GM12878 (cell line): Measurements from ENCODE around the gene MAP3K6. TPM values are rescaled to one million over a fixed set of nuclear protein-coding genes. Genes with fewer than 3 reads are reported as not detected.

ENCODE experiments used
- ATAC-seq: fragments of 200-7000 bp; cut with Tn5 transposase; 3 replicates; pipeline ENCODE4 v1.9.1; 2020; ENCODE audit warnings: mild to moderate bottlenecking, moderate library complexity
- BruUV-seq: library from RNA; stranded (reverse); fragments of 400-500 nt; replicated peaks from 2 replicates; lab custom pipeline; 2021; lab: Mats Ljungman, UMichigan
- CTCF ChIA-PET: fragments of 300-600 bp; sonication (Branson Sonifier 250); formaldehyde crosslinking; extraction: SDS; loops from one replicate; lab custom pipeline; 2021; ENCODE audit warnings: inconsistent platforms; lab: Yijun Ruan, JAX
- POLR2A ChIA-PET: fragments of 350-600 bp; formaldehyde crosslinking; extraction: SDS; loops from one replicate; lab custom pipeline; 2021; ENCODE audit warnings: inconsistent platforms; lab: Charles Lee
- RAD21 ChIA-PET: fragments of 300-600 bp; sonication (Branson Sonifier 250); formaldehyde crosslinking; loops from one replicate; lab custom pipeline; 2023; ENCODE audit warnings: antibody characterized with exemption; ENCODE audit not compliant: unreplicated experiment; lab: Charles Lee
- SMC1A ChIA-PET: fragments of 300-600 bp; sonication (Branson Sonifier 250); formaldehyde crosslinking; loops from one replicate; lab custom pipeline; 2023; ENCODE audit not compliant: unreplicated experiment, uncharacterized antibody; lab: Charles Lee
- DNase-seq: peaks from one replicate; pipeline ENCODE4 v3.0.0-alpha.2; 2011; ENCODE audit warnings: low read depth, low spot score
- FAIRE-seq: peaks from 3 replicates; lab custom pipeline; 2011; peaks lifted over from hg19 to GRCh38; lab: Jason Lieb, UNC
- H2AFZ ChIP-seq: 2 replicates; pipeline ENCODE4 v1.6.0; 2011; ENCODE audit warnings: low read depth, low read length, control low read depth; ENCODE audit not compliant: control insufficient read depth
- H3K27ac ChIP-seq: 2 replicates; pipeline ENCODE4 v1.5.1; 2011; ENCODE audit warnings: control low read depth; ENCODE audit not compliant: control insufficient read depth, insufficient read depth
- H3K27me3 ChIP-seq, 2 experiments: replicated peaks in 1 of 2; 2 replicates each; pipeline versions ENCODE4 v1.6.0 to v1.6.1; 2011; ENCODE audit warnings: low read length in 1 of 2; ENCODE audit not compliant: control insufficient read depth in 2 of 2, insufficient read depth in 2 of 2
- H3K36me3 ChIP-seq, 2 experiments: 2 replicates each; pipeline ENCODE4 v1.5.1; 2011; ENCODE audit warnings: low read length in 1 of 2; ENCODE audit not compliant: control insufficient read depth in 2 of 2, insufficient read depth in 2 of 2
- H3K4me1 ChIP-seq: 2 replicates; pipeline ENCODE4 v1.6.1; 2011; ENCODE audit warnings: mild to moderate bottlenecking, low read length, moderate library complexity, mixed read lengths; ENCODE audit not compliant: control insufficient read depth, insufficient read depth
- H3K4me2 ChIP-seq: 2 replicates; pipeline ENCODE4 v1.6.0; 2011; ENCODE audit warnings: control low read depth; ENCODE audit not compliant: control insufficient read depth, insufficient read depth
- H3K4me3 ChIP-seq: fragments of 200-600 bp; sonication (generic); 2 replicates; pipeline ENCODE4 v1.5.1; 2016
- H3K79me2 ChIP-seq: 2 replicates; pipeline ENCODE4 v1.6.0; 2011; ENCODE audit warnings: low read length; ENCODE audit not compliant: control insufficient read depth, insufficient read depth
- H3K9ac ChIP-seq: 2 replicates; pipeline ENCODE4 v1.8.0; 2011; ENCODE audit warnings: low read length, control low read depth, mixed read lengths; ENCODE audit not compliant: control insufficient read depth, insufficient read depth
- H3K9me3 ChIP-seq: replicated peaks from 3 replicates; pipeline ENCODE4 v1.5.1; 2011; ENCODE audit warnings: mild to moderate bottlenecking, low read length; ENCODE audit not compliant: control insufficient read depth, insufficient read depth
- H4K20me1 ChIP-seq: 2 replicates; pipeline ENCODE4 v1.6.0; 2011; ENCODE audit not compliant: control insufficient read depth, insufficient read depth
- BACH1 ChIP-seq: fragments of 450-650 bp; IDR thresholded peaks from 2 replicates; pipeline ENCODE4 v1.6.1; 2017; ENCODE audit warnings: mild to moderate bottlenecking, borderline replicate concordance
- CBFB ChIP-seq: IDR thresholded peaks from 2 replicates; pipeline ENCODE4 v1.6.1; 2016; ENCODE audit warnings: antibody characterized with exemption, low read depth
- GATAD2B ChIP-seq: fragments of 450-650 bp; conservative IDR thresholded peaks from 2 replicates; pipeline ENCODE4 v1.6.1; 2017; ENCODE audit warnings: low read depth, mild to moderate bottlenecking, moderate library complexity
- MEF2B ChIP-seq: fragments of 450-650 bp; IDR thresholded peaks from 2 replicates; pipeline ENCODE4 v1.6.1; 2018; ENCODE audit warnings: mild to moderate bottlenecking, moderate library complexity; ENCODE audit not compliant: partially characterized antibody, poor library complexity, severe bottlenecking
- MTA2 ChIP-seq: fragments of 450-650 bp; IDR thresholded peaks from 2 replicates; pipeline ENCODE4 v1.6.1; 2016; ENCODE audit warnings: low read depth, mild to moderate bottlenecking, moderate library complexity
- POLR2AphosphoS2 ChIP-seq: IDR thresholded peaks from 2 replicates; pipeline ENCODE4 v1.6.1; 2011; ENCODE audit warnings: low read depth, mild to moderate bottlenecking, low read length, improper control_type of control experiment, moderate library complexity
- RELA ChIP-seq: fragments of 450-650 bp; IDR thresholded peaks from 2 replicates; pipeline ENCODE4 v1.8.0; 2014; ENCODE audit warnings: borderline replicate concordance; ENCODE audit not compliant: partially characterized antibody
- RFX5 ChIP-seq: IDR thresholded peaks from 2 replicates; pipeline ENCODE4 v1.6.1; 2011; ENCODE audit warnings: low read depth, low read length, improper control_type of control experiment
- ZNF217 ChIP-seq: fragments of 450-650 bp; IDR thresholded peaks from 2 replicates; pipeline ENCODE4 v1.6.1; 2017; ENCODE audit warnings: antibody characterized with exemption, mild to moderate bottlenecking
- WGBS: methylation state at CpG from one replicate; pipeline ENCODE4 v1.1.6; 2016; ENCODE audit warnings: low lambda C conversion rate; ENCODE audit not compliant: insufficient replicate concordance, insufficient coverage; ENCODE audit errors: missing lambda C conversion rate; 5-methylcytosine and 5-hydroxymethylcytosine counted together
- in situ Hi-C: fragments of 300-500 bp; cut with MboI; formaldehyde crosslinking; loops from 9 replicates; pipeline ENCODE4 v1.14.3; 2018; ENCODE audit warnings: mixed read lengths
- intact Hi-C: fragments of 100-400 bp; cut with micrococcal nuclease; formaldehyde crosslinking; loops from one replicate; pipeline ENCODE4 v1.14.2; 2022; ENCODE audit not compliant: unreplicated experiment
- polyA plus RNA-seq, 11 experiments: library from polyadenylated mRNA; depleted of rRNA in 4 of 11; unstranded in 6 of 11; stranded (reverse) in 5 of 11; fragments of >200 nt; fragmentation: Nextera tagmentation in 4 of 11; fragmentation: Illumina TruSeq in 1 of 11; extraction: Ambion mirVana in 4 of 11; extraction: Trizol in 1 of 11; gene quantifications; 1 replicate in 1 of 11; 2 replicates in 10 of 11; pipeline versions ENCODE4 v1.2.1 to v1.2.3, GENCODE V29; 2011 to 2016; ENCODE audit warnings: inconsistent platforms in 2 of 11, missing spikeins in 2 of 11, low read depth in 1 of 11
- total RNA-seq, 4 experiments: library from RNA; depleted of rRNA in 3 of 4; stranded (reverse); fragments of >200 nt in 3 of 4; fragmentation: Illumina TruSeq in 1 of 4; extraction: Trizol in 1 of 4; gene quantifications; 2 replicates each; pipeline versions ENCODE4 v1.2.1 to v1.2.3, GENCODE V29; 2013 to 2021
- TF ChIP-seq, protein P1 (sequence below): fragments of 450-650 bp; IDR thresholded peaks from 2 replicates; pipeline ENCODE4 v1.6.1; 2017; ENCODE audit warnings: mild to moderate bottlenecking, moderate library complexity
- TF ChIP-seq, protein P2 (sequence below): fragments of 450-650 bp; IDR thresholded peaks from 2 replicates; pipeline ENCODE4 v1.6.1; 2017; ENCODE audit warnings: antibody characterized with exemption, mild to moderate bottlenecking, moderate library complexity
- TF ChIP-seq, protein P3 (sequence below): IDR thresholded peaks from 2 replicates; pipeline ENCODE4 v1.6.1; 2012; ENCODE audit warnings: low read depth, low read length, improper control_type of control experiment
- TF ChIP-seq, protein P4 (sequence below): IDR thresholded peaks from 2 replicates; pipeline ENCODE4 v1.6.1; 2011; ENCODE audit warnings: borderline replicate concordance, low read depth, mild to moderate bottlenecking, moderate library complexity, low read length; ENCODE audit not compliant: insufficient read depth, poor library complexity, severe bottlenecking

MAP3K6 gene
- total and polyA plus RNA-seq, 10 of the 15 experiments (the other 5 are each of a cell fraction or from before 2014, with no cell fraction given): 0.15 to 3.4 (median 1.2) TPM; not detected in 1

DNA sequence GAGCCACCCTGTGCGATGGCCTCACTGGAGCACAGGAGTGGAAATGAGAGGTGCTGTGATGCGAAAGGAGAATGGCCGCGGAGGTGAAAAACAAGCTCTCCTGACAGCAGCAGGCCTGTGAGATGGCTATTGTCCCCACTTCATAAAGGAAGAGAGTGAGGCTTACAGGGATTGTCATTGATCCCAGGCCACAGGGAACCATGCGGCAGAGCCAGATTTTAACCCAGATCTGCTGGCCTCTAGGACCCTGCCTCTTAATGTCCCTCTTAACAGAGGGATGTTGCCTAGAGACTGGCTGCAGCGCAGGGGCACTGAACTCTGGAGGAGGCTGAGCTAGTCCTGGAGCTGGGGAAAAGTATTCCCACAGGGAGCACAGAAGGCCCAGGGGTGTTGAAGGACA, 28.0 kb downstream of the MAP3K6 start:
- no peak for FAIRE-seq
- BruUV-seq: no TSS peak

More for the DNA sequence above, 28.0 kb downstream of the MAP3K6 start:
- ChIA-PET POLR2A (interaction anchor here (1.1 kb wide), 1 partner anchor 16 kb away, joined by 3 read pairs; no protein-coding TSS in a partner anchor), RAD21 (interaction anchor here (0.7 kb wide), 3 partner anchors 23 to 505 kb away, joined by 3 to 4 read pairs (median 3); no protein-coding TSS in a partner anchor), SMC1A (no interaction called here)
- H3K9ac ChIP-seq: no peak overlapping the region
- no peak overlapping the region for H3K4me2 ChIP-seq
- 98% methylated on average over 6 of the region's 6 CpGs for WGBS
- H4K20me1 ChIP-seq: no peaks in the 10 kb centered on the region
- no peak overlapping the region for H2AFZ ChIP-seq
- DNase-seq: no peak
- intact Hi-C loops: no loop called here
- peaks cover 32% of the 10 kb centered on the region for H3K4me1 ChIP-seq
- ATAC-seq: no peak
- in situ Hi-C loops: no loop called here
- no peaks in the 10 kb centered on the region for H3K27me3 ChIP-seq
- H3K36me3 ChIP-seq: peaks cover 4 to 15% of the 10 kb centered on the region in 2 experiments; a peak in 3 of 4 replicates
- TF ChIP-seq RELA: no peak
- no peak for TF ChIP-seq BACH1
- no peak for TF ChIP-seq CBFB
- TF ChIP-seq MEF2B: no peak
- TF ChIP-seq, protein P1, sequence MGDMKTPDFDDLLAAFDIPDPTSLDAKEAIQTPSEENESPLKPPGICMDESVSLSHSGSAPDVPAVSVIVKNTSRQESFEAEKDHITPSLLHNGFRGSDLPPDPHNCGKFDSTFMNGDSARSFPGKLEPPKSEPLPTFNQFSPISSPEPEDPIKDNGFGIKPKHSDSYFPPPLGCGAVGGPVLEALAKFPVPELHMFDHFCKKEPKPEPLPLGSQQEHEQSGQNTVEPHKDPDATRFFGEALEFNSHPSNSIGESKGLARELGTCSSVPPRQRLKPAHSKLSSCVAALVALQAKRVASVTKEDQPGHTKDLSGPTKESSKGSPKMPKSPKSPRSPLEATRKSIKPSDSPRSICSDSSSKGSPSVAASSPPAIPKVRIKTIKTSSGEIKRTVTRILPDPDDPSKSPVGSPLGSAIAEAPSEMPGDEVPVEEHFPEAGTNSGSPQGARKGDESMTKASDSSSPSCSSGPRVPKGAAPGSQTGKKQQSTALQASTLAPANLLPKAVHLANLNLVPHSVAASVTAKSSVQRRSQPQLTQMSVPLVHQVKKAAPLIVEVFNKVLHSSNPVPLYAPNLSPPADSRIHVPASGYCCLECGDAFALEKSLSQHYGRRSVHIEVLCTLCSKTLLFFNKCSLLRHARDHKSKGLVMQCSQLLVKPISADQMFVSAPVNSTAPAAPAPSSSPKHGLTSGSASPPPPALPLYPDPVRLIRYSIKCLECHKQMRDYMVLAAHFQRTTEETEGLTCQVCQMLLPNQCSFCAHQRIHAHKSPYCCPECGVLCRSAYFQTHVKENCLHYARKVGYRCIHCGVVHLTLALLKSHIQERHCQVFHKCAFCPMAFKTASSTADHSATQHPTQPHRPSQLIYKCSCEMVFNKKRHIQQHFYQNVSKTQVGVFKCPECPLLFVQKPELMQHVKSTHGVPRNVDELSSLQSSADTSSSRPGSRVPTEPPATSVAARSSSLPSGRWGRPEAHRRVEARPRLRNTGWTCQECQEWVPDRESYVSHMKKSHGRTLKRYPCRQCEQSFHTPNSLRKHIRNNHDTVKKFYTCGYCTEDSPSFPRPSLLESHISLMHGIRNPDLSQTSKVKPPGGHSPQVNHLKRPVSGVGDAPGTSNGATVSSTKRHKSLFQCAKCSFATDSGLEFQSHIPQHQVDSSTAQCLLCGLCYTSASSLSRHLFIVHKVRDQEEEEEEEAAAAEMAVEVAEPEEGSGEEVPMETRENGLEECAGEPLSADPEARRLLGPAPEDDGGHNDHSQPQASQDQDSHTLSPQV: no peak
- TF ChIP-seq MTA2: no peak
- no peak for TF ChIP-seq RFX5
- TF ChIP-seq, protein P2, sequence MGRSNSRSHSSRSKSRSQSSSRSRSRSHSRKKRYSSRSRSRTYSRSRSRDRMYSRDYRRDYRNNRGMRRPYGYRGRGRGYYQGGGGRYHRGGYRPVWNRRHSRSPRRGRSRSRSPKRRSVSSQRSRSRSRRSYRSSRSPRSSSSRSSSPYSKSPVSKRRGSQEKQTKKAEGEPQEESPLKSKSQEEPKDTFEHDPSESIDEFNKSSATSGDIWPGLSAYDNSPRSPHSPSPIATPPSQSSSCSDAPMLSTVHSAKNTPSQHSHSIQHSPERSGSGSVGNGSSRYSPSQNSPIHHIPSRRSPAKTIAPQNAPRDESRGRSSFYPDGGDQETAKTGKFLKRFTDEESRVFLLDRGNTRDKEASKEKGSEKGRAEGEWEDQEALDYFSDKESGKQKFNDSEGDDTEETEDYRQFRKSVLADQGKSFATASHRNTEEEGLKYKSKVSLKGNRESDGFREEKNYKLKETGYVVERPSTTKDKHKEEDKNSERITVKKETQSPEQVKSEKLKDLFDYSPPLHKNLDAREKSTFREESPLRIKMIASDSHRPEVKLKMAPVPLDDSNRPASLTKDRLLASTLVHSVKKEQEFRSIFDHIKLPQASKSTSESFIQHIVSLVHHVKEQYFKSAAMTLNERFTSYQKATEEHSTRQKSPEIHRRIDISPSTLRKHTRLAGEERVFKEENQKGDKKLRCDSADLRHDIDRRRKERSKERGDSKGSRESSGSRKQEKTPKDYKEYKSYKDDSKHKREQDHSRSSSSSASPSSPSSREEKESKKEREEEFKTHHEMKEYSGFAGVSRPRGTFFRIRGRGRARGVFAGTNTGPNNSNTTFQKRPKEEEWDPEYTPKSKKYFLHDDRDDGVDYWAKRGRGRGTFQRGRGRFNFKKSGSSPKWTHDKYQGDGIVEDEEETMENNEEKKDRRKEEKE: no peak
- TF ChIP-seq, protein P3, sequence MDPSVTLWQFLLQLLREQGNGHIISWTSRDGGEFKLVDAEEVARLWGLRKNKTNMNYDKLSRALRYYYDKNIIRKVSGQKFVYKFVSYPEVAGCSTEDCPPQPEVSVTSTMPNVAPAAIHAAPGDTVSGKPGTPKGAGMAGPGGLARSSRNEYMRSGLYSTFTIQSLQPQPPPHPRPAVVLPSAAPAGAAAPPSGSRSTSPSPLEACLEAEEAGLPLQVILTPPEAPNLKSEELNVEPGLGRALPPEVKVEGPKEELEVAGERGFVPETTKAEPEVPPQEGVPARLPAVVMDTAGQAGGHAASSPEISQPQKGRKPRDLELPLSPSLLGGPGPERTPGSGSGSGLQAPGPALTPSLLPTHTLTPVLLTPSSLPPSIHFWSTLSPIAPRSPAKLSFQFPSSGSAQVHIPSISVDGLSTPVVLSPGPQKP: no peak
- TF ChIP-seq POLR2AphosphoS2: no peak
- no peak for TF ChIP-seq GATAD2B
- TF ChIP-seq, protein P4, sequence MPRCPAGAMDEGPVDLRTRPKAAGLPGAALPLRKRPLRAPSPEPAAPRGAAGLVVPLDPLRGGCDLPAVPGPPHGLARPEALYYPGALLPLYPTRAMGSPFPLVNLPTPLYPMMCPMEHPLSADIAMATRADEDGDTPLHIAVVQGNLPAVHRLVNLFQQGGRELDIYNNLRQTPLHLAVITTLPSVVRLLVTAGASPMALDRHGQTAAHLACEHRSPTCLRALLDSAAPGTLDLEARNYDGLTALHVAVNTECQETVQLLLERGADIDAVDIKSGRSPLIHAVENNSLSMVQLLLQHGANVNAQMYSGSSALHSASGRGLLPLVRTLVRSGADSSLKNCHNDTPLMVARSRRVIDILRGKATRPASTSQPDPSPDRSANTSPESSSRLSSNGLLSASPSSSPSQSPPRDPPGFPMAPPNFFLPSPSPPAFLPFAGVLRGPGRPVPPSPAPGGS: no peak
- TF ChIP-seq ZNF217: no peak
- TF ChIP-seq, all 136 proteins: peak for 0
- Histone ChIP-seq H3K9me3 (no peaks in the 10 kb centered on the region), H3K79me2 (peaks cover 5% of the 10 kb centered on the region), H3K4me3 (no peak overlapping the region), H3K27ac (no peak overlapping the region)
- CTCF ChIA-PET: interaction anchor here (0.8 kb wide), 1 partner anchor 49 kb away, joined by 3 read pairs; no protein-coding TSS in a partner anchor
